Measurements from ENCODE around the gene KRTAP4-4.
"Not testable (repeated sequence)": the region's sequence is repeated elsewhere in the genome, so short reads cannot be mapped to it uniquely, and the experiment has no call there.

DNA sequence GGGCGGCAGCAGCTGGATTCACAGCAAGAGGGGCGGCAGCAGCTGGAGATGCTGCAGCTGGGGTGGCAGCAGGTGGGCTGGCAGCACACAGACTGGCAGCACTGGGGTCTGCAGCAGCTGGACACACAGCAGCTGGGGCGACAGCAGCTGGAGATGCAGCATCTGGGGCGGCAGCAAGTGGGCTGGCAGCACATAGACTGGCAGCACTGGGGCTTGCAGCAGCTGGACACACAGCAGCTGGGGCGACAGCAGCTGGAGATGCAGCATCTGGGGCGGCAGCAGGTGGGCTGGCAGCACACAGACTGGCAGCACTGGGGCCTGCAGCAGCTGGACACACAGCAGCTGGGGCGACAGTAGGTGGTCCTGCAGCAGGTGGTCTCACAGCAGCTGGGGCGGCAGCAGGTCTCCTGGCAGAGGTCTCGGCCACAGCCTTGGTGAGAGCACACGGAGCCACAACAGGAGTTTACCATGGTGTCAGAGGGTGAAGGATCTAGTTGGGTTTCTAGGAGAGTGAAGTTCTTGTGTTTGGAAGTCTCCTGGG lies 42.6 kb downstream of the KRTAP4-4 start, which contains the start of gene KRTAP4-11:
- TF ChIP-seq ZNF423 (CRISPR knock-in tag; IDR thresholded peaks at IDR 0.05); JUN (CRISPR knock-in tag; IDR thresholded peaks at IDR 0.05); CBFB (CRISPR knock-in tag; IDR thresholded peaks at IDR 0.05; ENCODE audit: low read depth); FOXK1 (CRISPR knock-in tag; IDR thresholded peaks at IDR 0.05); FOXJ3 (CRISPR knock-in tag; IDR thresholded peaks at IDR 0.05; ENCODE audit: borderline replicate concordance); SP1 (CRISPR knock-in tag; conservative IDR thresholded peaks at IDR 0.05): not testable (repeated sequence)
- TF ChIP-seq, protein P1, sequence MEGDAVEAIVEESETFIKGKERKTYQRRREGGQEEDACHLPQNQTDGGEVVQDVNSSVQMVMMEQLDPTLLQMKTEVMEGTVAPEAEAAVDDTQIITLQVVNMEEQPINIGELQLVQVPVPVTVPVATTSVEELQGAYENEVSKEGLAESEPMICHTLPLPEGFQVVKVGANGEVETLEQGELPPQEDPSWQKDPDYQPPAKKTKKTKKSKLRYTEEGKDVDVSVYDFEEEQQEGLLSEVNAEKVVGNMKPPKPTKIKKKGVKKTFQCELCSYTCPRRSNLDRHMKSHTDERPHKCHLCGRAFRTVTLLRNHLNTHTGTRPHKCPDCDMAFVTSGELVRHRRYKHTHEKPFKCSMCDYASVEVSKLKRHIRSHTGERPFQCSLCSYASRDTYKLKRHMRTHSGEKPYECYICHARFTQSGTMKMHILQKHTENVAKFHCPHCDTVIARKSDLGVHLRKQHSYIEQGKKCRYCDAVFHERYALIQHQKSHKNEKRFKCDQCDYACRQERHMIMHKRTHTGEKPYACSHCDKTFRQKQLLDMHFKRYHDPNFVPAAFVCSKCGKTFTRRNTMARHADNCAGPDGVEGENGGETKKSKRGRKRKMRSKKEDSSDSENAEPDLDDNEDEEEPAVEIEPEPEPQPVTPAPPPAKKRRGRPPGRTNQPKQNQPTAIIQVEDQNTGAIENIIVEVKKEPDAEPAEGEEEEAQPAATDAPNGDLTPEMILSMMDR (IDR thresholded peaks at IDR 0.05) = not testable (repeated sequence)
- TF ChIP-seq, protein P2, sequence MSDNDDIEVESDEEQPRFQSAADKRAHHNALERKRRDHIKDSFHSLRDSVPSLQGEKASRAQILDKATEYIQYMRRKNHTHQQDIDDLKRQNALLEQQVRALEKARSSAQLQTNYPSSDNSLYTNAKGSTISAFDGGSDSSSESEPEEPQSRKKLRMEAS (CRISPR knock-in tag; IDR thresholded peaks at IDR 0.05) = not testable (repeated sequence)
- TF ChIP-seq, protein P3, sequence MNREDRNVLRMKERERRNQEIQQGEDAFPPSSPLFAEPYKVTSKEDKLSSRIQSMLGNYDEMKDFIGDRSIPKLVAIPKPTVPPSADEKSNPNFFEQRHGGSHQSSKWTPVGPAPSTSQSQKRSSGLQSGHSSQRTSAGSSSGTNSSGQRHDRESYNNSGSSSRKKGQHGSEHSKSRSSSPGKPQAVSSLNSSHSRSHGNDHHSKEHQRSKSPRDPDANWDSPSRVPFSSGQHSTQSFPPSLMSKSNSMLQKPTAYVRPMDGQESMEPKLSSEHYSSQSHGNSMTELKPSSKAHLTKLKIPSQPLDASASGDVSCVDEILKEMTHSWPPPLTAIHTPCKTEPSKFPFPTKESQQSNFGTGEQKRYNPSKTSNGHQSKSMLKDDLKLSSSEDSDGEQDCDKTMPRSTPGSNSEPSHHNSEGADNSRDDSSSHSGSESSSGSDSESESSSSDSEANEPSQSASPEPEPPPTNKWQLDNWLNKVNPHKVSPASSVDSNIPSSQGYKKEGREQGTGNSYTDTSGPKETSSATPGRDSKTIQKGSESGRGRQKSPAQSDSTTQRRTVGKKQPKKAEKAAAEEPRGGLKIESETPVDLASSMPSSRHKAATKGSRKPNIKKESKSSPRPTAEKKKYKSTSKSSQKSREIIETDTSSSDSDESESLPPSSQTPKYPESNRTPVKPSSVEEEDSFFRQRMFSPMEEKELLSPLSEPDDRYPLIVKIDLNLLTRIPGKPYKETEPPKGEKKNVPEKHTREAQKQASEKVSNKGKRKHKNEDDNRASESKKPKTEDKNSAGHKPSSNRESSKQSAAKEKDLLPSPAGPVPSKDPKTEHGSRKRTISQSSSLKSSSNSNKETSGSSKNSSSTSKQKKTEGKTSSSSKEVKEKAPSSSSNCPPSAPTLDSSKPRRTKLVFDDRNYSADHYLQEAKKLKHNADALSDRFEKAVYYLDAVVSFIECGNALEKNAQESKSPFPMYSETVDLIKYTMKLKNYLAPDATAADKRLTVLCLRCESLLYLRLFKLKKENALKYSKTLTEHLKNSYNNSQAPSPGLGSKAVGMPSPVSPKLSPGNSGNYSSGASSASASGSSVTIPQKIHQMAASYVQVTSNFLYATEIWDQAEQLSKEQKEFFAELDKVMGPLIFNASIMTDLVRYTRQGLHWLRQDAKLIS (CRISPR knock-in tag; IDR thresholded peaks at IDR 0.05; ENCODE audit: borderline replicate concordance) = not testable (repeated sequence)
- TF ChIP-seq, protein P4, sequence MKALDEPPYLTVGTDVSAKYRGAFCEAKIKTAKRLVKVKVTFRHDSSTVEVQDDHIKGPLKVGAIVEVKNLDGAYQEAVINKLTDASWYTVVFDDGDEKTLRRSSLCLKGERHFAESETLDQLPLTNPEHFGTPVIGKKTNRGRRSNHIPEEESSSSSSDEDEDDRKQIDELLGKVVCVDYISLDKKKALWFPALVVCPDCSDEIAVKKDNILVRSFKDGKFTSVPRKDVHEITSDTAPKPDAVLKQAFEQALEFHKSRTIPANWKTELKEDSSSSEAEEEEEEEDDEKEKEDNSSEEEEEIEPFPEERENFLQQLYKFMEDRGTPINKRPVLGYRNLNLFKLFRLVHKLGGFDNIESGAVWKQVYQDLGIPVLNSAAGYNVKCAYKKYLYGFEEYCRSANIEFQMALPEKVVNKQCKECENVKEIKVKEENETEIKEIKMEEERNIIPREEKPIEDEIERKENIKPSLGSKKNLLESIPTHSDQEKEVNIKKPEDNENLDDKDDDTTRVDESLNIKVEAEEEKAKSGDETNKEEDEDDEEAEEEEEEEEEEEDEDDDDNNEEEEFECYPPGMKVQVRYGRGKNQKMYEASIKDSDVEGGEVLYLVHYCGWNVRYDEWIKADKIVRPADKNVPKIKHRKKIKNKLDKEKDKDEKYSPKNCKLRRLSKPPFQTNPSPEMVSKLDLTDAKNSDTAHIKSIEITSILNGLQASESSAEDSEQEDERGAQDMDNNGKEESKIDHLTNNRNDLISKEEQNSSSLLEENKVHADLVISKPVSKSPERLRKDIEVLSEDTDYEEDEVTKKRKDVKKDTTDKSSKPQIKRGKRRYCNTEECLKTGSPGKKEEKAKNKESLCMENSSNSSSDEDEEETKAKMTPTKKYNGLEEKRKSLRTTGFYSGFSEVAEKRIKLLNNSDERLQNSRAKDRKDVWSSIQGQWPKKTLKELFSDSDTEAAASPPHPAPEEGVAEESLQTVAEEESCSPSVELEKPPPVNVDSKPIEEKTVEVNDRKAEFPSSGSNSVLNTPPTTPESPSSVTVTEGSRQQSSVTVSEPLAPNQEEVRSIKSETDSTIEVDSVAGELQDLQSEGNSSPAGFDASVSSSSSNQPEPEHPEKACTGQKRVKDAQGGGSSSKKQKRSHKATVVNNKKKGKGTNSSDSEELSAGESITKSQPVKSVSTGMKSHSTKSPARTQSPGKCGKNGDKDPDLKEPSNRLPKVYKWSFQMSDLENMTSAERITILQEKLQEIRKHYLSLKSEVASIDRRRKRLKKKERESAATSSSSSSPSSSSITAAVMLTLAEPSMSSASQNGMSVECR (CRISPR knock-in tag; IDR thresholded peaks at IDR 0.05; ENCODE audit: borderline replicate concordance) = not testable (repeated sequence)
